HFF-Myc (cell line): ENCODE measurements around the gene TMEM9B.

Experiments
- DNase-seq: peaks from one replicate; pipeline ENCODE4 v3.0.0-alpha.2; 2011; ENCODE audit warnings: low read depth; ENCODE audit errors: extremely low read depth
- H3K4me3 ChIP-seq: replicated peaks from 2 replicates; pipeline ENCODE4 v1.5.1; 2011; ENCODE audit warnings: low read depth, mild to moderate bottlenecking, control low read depth, low read length
- CTCF ChIP-seq: IDR thresholded peaks from 2 replicates; pipeline ENCODE4 v1.5.1; 2012; ENCODE audit warnings: mild to moderate bottlenecking, low read depth, low read length, control low read depth; ENCODE audit errors: missing control alignments

TMEM9B gene

GRCh38 chr11:8914661-8915018, 49.6 kb downstream of the TMEM9B start:
- TF ChIP-seq CTCF, result no peak
- H3K4me3 ChIP-seq, result no peak overlapping the region
- no peak for DNase-seq

GRCh38 chr11:8913961-8914660, 50.1 kb downstream of the TMEM9B start:
- no peak for DNase-seq
- peak overlapping the region; percentile 17; the same call in 1 of the 2 replicates for H3K4me3 ChIP-seq
- peak; percentile 75 for TF ChIP-seq CTCF

- DNase-seq, result peak; percentile 81
- H3K4me3 ChIP-seq, result peak within 1 kb of the TSS; percentile 89
- TF ChIP-seq CTCF, result no peak
Measured at GRCh38 chr11:8911029-8911823, 53.0 kb downstream of the TMEM9B start, which contains the start of gene AKIP1. Gene AKIP1 (plus strand): TSS chr11:8911189. CDS start chr11:8911450, 261 bp downstream.

GRCh38 chr11:8910649-8911026, 53.6 kb downstream of the TMEM9B start:
- H3K4me3 ChIP-seq, result peak overlapping the region; percentile 46
- no peak for TF ChIP-seq CTCF
- no peak for DNase-seq

- H3K4me3 ChIP-seq, result no peak overlapping the region
- DNase-seq, result no peak
- no peak for TF ChIP-seq CTCF
Measured at GRCh38 chr11:8908099-8908498, 56.1 kb downstream of the TMEM9B start.

GRCh38 chr11:8907116-8907515, 57.1 kb downstream of the TMEM9B start:
- no peak for TF ChIP-seq CTCF
- no peak overlapping the region for H3K4me3 ChIP-seq

More at GRCh38 chr11:8907116-8907515, 57.1 kb downstream of the TMEM9B start:
- no peak for DNase-seq
